GM12878 (cell line): Measurements from ENCODE around the gene COL1A1. TPM values are rescaled to one million over a fixed set of nuclear protein-coding genes. Genes with fewer than 3 reads are reported as not detected.

Source experiments
- ATAC-seq: fragments of 200-7000 bp; cut with Tn5 transposase; 3 replicates; pipeline ENCODE4 v1.9.1; 2020; ENCODE audit warnings: mild to moderate bottlenecking, moderate library complexity
- BruUV-seq: library from RNA; stranded (reverse); fragments of 400-500 nt; replicated peaks from 2 replicates; lab custom pipeline; 2021; lab: Mats Ljungman, UMichigan
- CTCF ChIA-PET: fragments of 300-600 bp; sonication (Branson Sonifier 250); formaldehyde crosslinking; extraction: SDS; loops from one replicate; lab custom pipeline; 2021; ENCODE audit warnings: inconsistent platforms; lab: Yijun Ruan, JAX
- POLR2A ChIA-PET: fragments of 350-600 bp; formaldehyde crosslinking; extraction: SDS; loops from one replicate; lab custom pipeline; 2021; ENCODE audit warnings: inconsistent platforms; lab: Charles Lee
- RAD21 ChIA-PET: fragments of 300-600 bp; sonication (Branson Sonifier 250); formaldehyde crosslinking; loops from one replicate; lab custom pipeline; 2023; ENCODE audit warnings: antibody characterized with exemption; ENCODE audit not compliant: unreplicated experiment; lab: Charles Lee
- SMC1A ChIA-PET: fragments of 300-600 bp; sonication (Branson Sonifier 250); formaldehyde crosslinking; loops from one replicate; lab custom pipeline; 2023; ENCODE audit not compliant: unreplicated experiment, uncharacterized antibody; lab: Charles Lee
- DNase-seq: peaks from one replicate; pipeline ENCODE4 v3.0.0-alpha.2; 2011; ENCODE audit warnings: low read depth, low spot score
- FAIRE-seq: peaks from 3 replicates; lab custom pipeline; 2011; peaks lifted over from hg19 to GRCh38; lab: Jason Lieb, UNC
- H2AFZ ChIP-seq: 2 replicates; pipeline ENCODE4 v1.6.0; 2011; ENCODE audit warnings: low read depth, low read length, control low read depth; ENCODE audit not compliant: control insufficient read depth
- H3K27ac ChIP-seq: 2 replicates; pipeline ENCODE4 v1.5.1; 2011; ENCODE audit warnings: control low read depth; ENCODE audit not compliant: control insufficient read depth, insufficient read depth
- H3K27me3 ChIP-seq, 2 experiments: replicated peaks in 1 of 2; 2 replicates each; pipeline versions ENCODE4 v1.6.0 to v1.6.1; 2011; ENCODE audit warnings: low read length in 1 of 2; ENCODE audit not compliant: control insufficient read depth in 2 of 2, insufficient read depth in 2 of 2
- H3K36me3 ChIP-seq, 2 experiments: 2 replicates each; pipeline ENCODE4 v1.5.1; 2011; ENCODE audit warnings: low read length in 1 of 2; ENCODE audit not compliant: control insufficient read depth in 2 of 2, insufficient read depth in 2 of 2
- H3K4me1 ChIP-seq: 2 replicates; pipeline ENCODE4 v1.6.1; 2011; ENCODE audit warnings: mild to moderate bottlenecking, low read length, moderate library complexity, mixed read lengths; ENCODE audit not compliant: control insufficient read depth, insufficient read depth
- H3K4me2 ChIP-seq: 2 replicates; pipeline ENCODE4 v1.6.0; 2011; ENCODE audit warnings: control low read depth; ENCODE audit not compliant: control insufficient read depth, insufficient read depth
- H3K4me3 ChIP-seq: fragments of 200-600 bp; sonication (generic); 2 replicates; pipeline ENCODE4 v1.5.1; 2016
- H3K79me2 ChIP-seq: 2 replicates; pipeline ENCODE4 v1.6.0; 2011; ENCODE audit warnings: low read length; ENCODE audit not compliant: control insufficient read depth, insufficient read depth
- H3K9ac ChIP-seq: 2 replicates; pipeline ENCODE4 v1.8.0; 2011; ENCODE audit warnings: low read length, control low read depth, mixed read lengths; ENCODE audit not compliant: control insufficient read depth, insufficient read depth
- H3K9me3 ChIP-seq: replicated peaks from 3 replicates; pipeline ENCODE4 v1.5.1; 2011; ENCODE audit warnings: mild to moderate bottlenecking, low read length; ENCODE audit not compliant: control insufficient read depth, insufficient read depth
- H4K20me1 ChIP-seq: 2 replicates; pipeline ENCODE4 v1.6.0; 2011; ENCODE audit not compliant: control insufficient read depth, insufficient read depth
- BCL11A ChIP-seq: IDR thresholded peaks from 2 replicates; pipeline ENCODE4 v1.6.1; 2011; ENCODE audit warnings: low read depth, low read length
- CHD1 ChIP-seq: IDR thresholded peaks from 2 replicates; pipeline ENCODE4 v1.6.1; 2012; ENCODE audit warnings: low read depth, low read length, improper control_type of control experiment
- FOS ChIP-seq: IDR thresholded peaks from 3 replicates; pipeline ENCODE4 v1.6.1; 2011; ENCODE audit warnings: borderline replicate concordance; ENCODE audit not compliant: insufficient read length; ENCODE audit errors: extremely low read depth
- HDAC2 ChIP-seq: fragments of 200-600 bp; sonication (generic); IDR thresholded peaks from 2 replicates; pipeline ENCODE4 v1.6.1; 2017
- MXI1 ChIP-seq: fragments of 150-350 bp; IDR thresholded peaks from 2 replicates; pipeline ENCODE4 v1.6.1; 2011; ENCODE audit warnings: low read depth, mild to moderate bottlenecking, inconsistent platforms, low read length, improper control_type of control experiment
- NBN ChIP-seq: fragments of 450-650 bp; IDR thresholded peaks from 2 replicates; pipeline ENCODE4 v1.6.1; 2016
- NFIC ChIP-seq: IDR thresholded peaks from 2 replicates; pipeline ENCODE4 v1.6.1; 2012; ENCODE audit warnings: low read depth, mild to moderate bottlenecking, inconsistent platforms, low read length, moderate library complexity
- PAX8 ChIP-seq: fragments of 450-650 bp; IDR thresholded peaks from 2 replicates; pipeline ENCODE4 v1.6.1; 2017; ENCODE audit warnings: mild to moderate bottlenecking, moderate library complexity
- ZZZ3 ChIP-seq: IDR thresholded peaks from 2 replicates; pipeline ENCODE4 v1.6.1; 2011; ENCODE audit warnings: low read depth; ENCODE audit not compliant: control insufficient read depth, insufficient read length
- WGBS: methylation state at CpG from one replicate; pipeline ENCODE4 v1.1.6; 2016; ENCODE audit warnings: low lambda C conversion rate; ENCODE audit not compliant: insufficient replicate concordance, insufficient coverage; ENCODE audit errors: missing lambda C conversion rate; 5-methylcytosine and 5-hydroxymethylcytosine counted together
- in situ Hi-C: fragments of 300-500 bp; cut with MboI; formaldehyde crosslinking; loops from 9 replicates; pipeline ENCODE4 v1.14.3; 2018; ENCODE audit warnings: mixed read lengths
- intact Hi-C: fragments of 100-400 bp; cut with micrococcal nuclease; formaldehyde crosslinking; loops from one replicate; pipeline ENCODE4 v1.14.2; 2022; ENCODE audit not compliant: unreplicated experiment
- polyA plus RNA-seq, 11 experiments: library from polyadenylated mRNA; depleted of rRNA in 4 of 11; unstranded in 6 of 11; stranded (reverse) in 5 of 11; fragments of >200 nt; fragmentation: Nextera tagmentation in 4 of 11; fragmentation: Illumina TruSeq in 1 of 11; extraction: Ambion mirVana in 4 of 11; extraction: Trizol in 1 of 11; gene quantifications; 1 replicate in 1 of 11; 2 replicates in 10 of 11; pipeline versions ENCODE4 v1.2.1 to v1.2.3, GENCODE V29; 2011 to 2016; ENCODE audit warnings: inconsistent platforms in 2 of 11, missing spikeins in 2 of 11, low read depth in 1 of 11
- total RNA-seq, 4 experiments: library from RNA; depleted of rRNA in 3 of 4; stranded (reverse); fragments of >200 nt in 3 of 4; fragmentation: Illumina TruSeq in 1 of 4; extraction: Trizol in 1 of 4; gene quantifications; 2 replicates each; pipeline versions ENCODE4 v1.2.1 to v1.2.3, GENCODE V29; 2013 to 2021
- TF ChIP-seq, protein P1 (sequence below): IDR thresholded peaks from 2 replicates; pipeline ENCODE4 v1.6.1; 2012; ENCODE audit warnings: mild to moderate bottlenecking, low read depth, low read length
- TF ChIP-seq, protein P2 (sequence below): IDR thresholded peaks from 2 replicates; pipeline ENCODE4 v1.6.1; 2011; ENCODE audit warnings: low read depth, low read length, improper control_type of control experiment, borderline replicate concordance
- TF ChIP-seq, protein P3 (sequence below): fragments of 450-650 bp; IDR thresholded peaks from 2 replicates; pipeline ENCODE4 v1.6.1; 2018; ENCODE audit warnings: mild to moderate bottlenecking, low read depth, moderate library complexity; ENCODE audit not compliant: partially characterized antibody
- TF ChIP-seq, protein P4 (sequence below): fragments of 450-650 bp; IDR thresholded peaks from 2 replicates; pipeline ENCODE4 v1.6.1; 2017; ENCODE audit warnings: mild to moderate bottlenecking

Gene COL1A1
- total and polyA plus RNA-seq, 10 of the 15 experiments (the other 5 are each of a cell fraction or from before 2014, with no cell fraction given): 0.18 to 7.7 (median 2.3) TPM

DNA sequence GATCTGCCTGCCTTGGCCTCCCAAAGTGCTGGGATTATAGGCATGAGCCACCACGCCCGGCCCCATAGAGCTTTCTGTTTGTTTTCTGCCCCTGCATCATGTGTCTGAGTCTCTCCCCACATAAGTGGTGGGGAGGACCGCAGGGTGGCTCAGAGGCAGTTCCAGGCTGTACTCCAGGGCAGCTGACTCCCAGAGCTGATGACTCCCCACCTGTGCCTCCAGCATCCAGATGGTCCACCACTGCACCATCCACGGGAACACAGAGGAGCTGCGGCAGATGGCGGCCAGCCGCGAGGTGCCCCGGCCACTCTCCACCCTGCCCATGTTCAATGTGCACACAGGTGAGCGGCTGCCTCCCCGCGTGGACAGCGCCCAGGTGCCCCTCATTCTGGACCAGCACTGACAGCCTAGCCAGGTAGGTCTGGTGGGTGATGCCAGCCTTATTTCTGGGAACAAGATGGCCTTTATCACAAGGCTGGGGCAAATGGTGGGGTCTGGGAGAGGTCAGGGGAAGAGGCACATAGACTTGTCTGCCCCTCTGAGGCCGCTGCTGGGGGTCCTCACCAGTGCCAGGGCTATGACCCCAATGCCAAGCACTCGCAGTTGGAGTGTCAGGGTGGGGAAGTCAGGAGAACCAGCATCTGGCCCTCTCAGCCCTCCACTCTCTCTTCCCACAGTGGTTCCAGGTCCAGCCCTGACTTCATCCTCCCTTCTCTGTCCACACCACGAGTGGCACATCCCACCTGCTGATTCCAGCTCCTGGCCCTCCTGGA, 26.2 kb downstream of the COL1A1 start:
- ChIA-PET POLR2A (interaction anchor here (0.5 kb wide), 1 partner anchor 542 kb away, joined by 4 read pairs; no protein-coding TSS in a partner anchor), RAD21 (interaction anchor here (1.9 kb wide), 1 partner anchor 21 kb away, joined by 8 read pairs; no protein-coding TSS in a partner anchor), CTCF (interaction anchor here (1.3 to 17.0 kb wide), 4 partner anchors 14 to 99 kb away, joined by 3 to 514 read pairs (median 12); partner anchors contain the start of gene TMEM92), SMC1A (interaction anchor here (2.1 kb wide), 1 partner anchor 40 kb away, joined by 5 read pairs; no protein-coding TSS in a partner anchor)
- no peak for TF ChIP-seq FOS
- no peak for TF ChIP-seq BCL11A
- TF ChIP-seq NFIC: no peak
- no peak for TF ChIP-seq PAX8
- no peak for TF ChIP-seq NBN
- TF ChIP-seq, protein P1, sequence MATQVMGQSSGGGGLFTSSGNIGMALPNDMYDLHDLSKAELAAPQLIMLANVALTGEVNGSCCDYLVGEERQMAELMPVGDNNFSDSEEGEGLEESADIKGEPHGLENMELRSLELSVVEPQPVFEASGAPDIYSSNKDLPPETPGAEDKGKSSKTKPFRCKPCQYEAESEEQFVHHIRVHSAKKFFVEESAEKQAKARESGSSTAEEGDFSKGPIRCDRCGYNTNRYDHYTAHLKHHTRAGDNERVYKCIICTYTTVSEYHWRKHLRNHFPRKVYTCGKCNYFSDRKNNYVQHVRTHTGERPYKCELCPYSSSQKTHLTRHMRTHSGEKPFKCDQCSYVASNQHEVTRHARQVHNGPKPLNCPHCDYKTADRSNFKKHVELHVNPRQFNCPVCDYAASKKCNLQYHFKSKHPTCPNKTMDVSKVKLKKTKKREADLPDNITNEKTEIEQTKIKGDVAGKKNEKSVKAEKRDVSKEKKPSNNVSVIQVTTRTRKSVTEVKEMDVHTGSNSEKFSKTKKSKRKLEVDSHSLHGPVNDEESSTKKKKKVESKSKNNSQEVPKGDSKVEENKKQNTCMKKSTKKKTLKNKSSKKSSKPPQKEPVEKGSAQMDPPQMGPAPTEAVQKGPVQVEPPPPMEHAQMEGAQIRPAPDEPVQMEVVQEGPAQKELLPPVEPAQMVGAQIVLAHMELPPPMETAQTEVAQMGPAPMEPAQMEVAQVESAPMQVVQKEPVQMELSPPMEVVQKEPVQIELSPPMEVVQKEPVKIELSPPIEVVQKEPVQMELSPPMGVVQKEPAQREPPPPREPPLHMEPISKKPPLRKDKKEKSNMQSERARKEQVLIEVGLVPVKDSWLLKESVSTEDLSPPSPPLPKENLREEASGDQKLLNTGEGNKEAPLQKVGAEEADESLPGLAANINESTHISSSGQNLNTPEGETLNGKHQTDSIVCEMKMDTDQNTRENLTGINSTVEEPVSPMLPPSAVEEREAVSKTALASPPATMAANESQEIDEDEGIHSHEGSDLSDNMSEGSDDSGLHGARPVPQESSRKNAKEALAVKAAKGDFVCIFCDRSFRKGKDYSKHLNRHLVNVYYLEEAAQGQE: no peak
- no peak for TF ChIP-seq ZZZ3
- TF ChIP-seq, protein P2, sequence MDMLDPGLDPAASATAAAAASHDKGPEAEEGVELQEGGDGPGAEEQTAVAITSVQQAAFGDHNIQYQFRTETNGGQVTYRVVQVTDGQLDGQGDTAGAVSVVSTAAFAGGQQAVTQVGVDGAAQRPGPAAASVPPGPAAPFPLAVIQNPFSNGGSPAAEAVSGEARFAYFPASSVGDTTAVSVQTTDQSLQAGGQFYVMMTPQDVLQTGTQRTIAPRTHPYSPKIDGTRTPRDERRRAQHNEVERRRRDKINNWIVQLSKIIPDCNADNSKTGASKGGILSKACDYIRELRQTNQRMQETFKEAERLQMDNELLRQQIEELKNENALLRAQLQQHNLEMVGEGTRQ: no peak
- TF ChIP-seq, protein P3, sequence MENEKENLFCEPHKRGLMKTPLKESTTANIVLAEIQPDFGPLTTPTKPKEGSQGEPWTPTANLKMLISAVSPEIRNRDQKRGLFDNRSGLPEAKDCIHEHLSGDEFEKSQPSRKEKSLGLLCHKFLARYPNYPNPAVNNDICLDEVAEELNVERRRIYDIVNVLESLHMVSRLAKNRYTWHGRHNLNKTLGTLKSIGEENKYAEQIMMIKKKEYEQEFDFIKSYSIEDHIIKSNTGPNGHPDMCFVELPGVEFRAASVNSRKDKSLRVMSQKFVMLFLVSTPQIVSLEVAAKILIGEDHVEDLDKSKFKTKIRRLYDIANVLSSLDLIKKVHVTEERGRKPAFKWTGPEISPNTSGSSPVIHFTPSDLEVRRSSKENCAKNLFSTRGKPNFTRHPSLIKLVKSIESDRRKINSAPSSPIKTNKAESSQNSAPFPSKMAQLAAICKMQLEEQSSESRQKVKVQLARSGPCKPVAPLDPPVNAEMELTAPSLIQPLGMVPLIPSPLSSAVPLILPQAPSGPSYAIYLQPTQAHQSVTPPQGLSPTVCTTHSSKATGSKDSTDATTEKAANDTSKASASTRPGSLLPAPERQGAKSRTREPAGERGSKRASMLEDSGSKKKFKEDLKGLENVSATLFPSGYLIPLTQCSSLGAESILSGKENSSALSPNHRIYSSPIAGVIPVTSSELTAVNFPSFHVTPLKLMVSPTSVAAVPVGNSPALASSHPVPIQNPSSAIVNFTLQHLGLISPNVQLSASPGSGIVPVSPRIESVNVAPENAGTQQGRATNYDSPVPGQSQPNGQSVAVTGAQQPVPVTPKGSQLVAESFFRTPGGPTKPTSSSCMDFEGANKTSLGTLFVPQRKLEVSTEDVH: no peak
- TF ChIP-seq, protein P4, sequence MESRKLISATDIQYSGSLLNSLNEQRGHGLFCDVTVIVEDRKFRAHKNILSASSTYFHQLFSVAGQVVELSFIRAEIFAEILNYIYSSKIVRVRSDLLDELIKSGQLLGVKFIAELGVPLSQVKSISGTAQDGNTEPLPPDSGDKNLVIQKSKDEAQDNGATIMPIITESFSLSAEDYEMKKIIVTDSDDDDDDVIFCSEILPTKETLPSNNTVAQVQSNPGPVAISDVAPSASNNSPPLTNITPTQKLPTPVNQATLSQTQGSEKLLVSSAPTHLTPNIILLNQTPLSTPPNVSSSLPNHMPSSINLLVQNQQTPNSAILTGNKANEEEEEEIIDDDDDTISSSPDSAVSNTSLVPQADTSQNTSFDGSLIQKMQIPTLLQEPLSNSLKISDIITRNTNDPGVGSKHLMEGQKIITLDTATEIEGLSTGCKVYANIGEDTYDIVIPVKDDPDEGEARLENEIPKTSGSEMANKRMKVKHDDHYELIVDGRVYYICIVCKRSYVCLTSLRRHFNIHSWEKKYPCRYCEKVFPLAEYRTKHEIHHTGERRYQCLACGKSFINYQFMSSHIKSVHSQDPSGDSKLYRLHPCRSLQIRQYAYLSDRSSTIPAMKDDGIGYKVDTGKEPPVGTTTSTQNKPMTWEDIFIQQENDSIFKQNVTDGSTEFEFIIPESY: no peak
- no peak for TF ChIP-seq CHD1
- TF ChIP-seq HDAC2: no peak
- no peak for TF ChIP-seq MXI1
- in situ Hi-C loops: no loop called here
- Histone ChIP-seq H3K9ac (no peak overlapping the region), H3K4me2 (no peak overlapping the region), H3K4me3 (no peak overlapping the region), H4K20me1 (no peaks in the 10 kb centered on the region), H3K36me3 (no peaks in the 10 kb centered on the region), H3K79me2 (no peaks in the 10 kb centered on the region), H3K27me3 (no peaks in the 10 kb centered on the region), H2AFZ (no peak overlapping the region), H3K9me3 (no peaks in the 10 kb centered on the region), H3K27ac (no peak overlapping the region), H3K4me1 (peaks cover 18% of the 10 kb centered on the region)
- 59% methylated on average over 16 of the region's 16 CpGs for WGBS
- no TSS peak for BruUV-seq
- no peak for ATAC-seq
- no peak for DNase-seq
- FAIRE-seq: no peak
- intact Hi-C loops: no loop called here
